Activated CD4-positive, alpha-beta T cell treated with anti-CD3 and anti-CD28 coated beads, Interleukin-2, amount 50 U/mL, for 4 hours (primary cell): ENCODE measurements around the gene TCEAL9.
"Not testable (repeated sequence)": the region's sequence is repeated elsewhere in the genome, so short reads cannot be mapped to it uniquely, and the experiment has no call there.

ENCODE experiments used
- DNase-seq, 2 experiments: peaks; one replicate each; pipeline ENCODE4 v3.0.0-alpha.2; 2020

TCEAL9 gene

GRCh38 chrX:103376118-103376978 is 20.0 kb downstream of the TCEAL9 start, which contains the start of gene BEX3:
BEX3 (plus strand) TSS chrX:103376538; CDS start chrX:103377522, 984 bp downstream.
- DNase-seq = peak; percentile 3 to 4

GRCh38 chrX:103376979-103377324 is 20.6 kb downstream of the TCEAL9 start:
- DNase-seq = no peak

- no peak for DNase-seq
Observed at GRCh38 chrX:103378990-103379389, 22.7 kb downstream of the TCEAL9 start.

- DNase-seq = no peak
Observed at GRCh38 chrX:103382877-103383276, 26.6 kb downstream of the TCEAL9 start.

GRCh38 chrX:103384672-103385071 is 28.4 kb downstream of the TCEAL9 start:
- no peak for DNase-seq

GRCh38 chrX:103385283-103385830 is 29.1 kb downstream of the TCEAL9 start:
- not testable (repeated sequence) for DNase-seq

GRCh38 chrX:103386332-103386731 is 30.0 kb downstream of the TCEAL9 start:
- DNase-seq = no peak

GRCh38 chrX:103393487-103393886 is 37.2 kb downstream of the TCEAL9 start:
- DNase-seq = no peak

GRCh38 chrX:103396186-103396585 is 39.9 kb downstream of the TCEAL9 start:
- DNase-seq = no peak

GRCh38 chrX:103396660-103397059 is 40.4 kb downstream of the TCEAL9 start:
- no peak for DNase-seq

GRCh38 chrX:103397707-103398106 is 41.4 kb downstream of the TCEAL9 start:
- no peak for DNase-seq

GRCh38 chrX:103398421-103398864 is 42.1 kb downstream of the TCEAL9 start:
- DNase-seq = no peak

GRCh38 chrX:103399744-103400143 is 43.4 kb downstream of the TCEAL9 start:
- no peak for DNase-seq

- DNase-seq = no peak
Observed at GRCh38 chrX:103400931-103401330, 44.6 kb downstream of the TCEAL9 start.

GRCh38 chrX:103404231-103405008 is 48.1 kb downstream of the TCEAL9 start:
- DNase-seq = peak in 1 of 2 experiments; percentile 1

- no peak for DNase-seq
Observed at GRCh38 chrX:103405009-103405333, 48.7 kb downstream of the TCEAL9 start.

GRCh38 chrX:103406256-103406655 is 50.0 kb downstream of the TCEAL9 start:
- DNase-seq = no peak

GRCh38 chrX:103407776-103408175 is 51.5 kb downstream of the TCEAL9 start:
- DNase-seq = no peak
